ENCODE data around the gene ZNF398. TPM values are rescaled to one million over a fixed set of nuclear protein-coding genes. Genes with fewer than 3 reads are reported as not detected.
"Not testable (repeated sequence)": the region's sequence is repeated elsewhere in the genome, so short reads cannot be mapped to it uniquely, and the experiment has no call there.

Gene ZNF398
- polyA plus RNA-seq, 1 donor, result 11.1 TPM

GRCh38 chr7:149225656-149226055 is 78.4 kb downstream of the ZNF398 start:
- Histone ChIP-seq H3K9me3 (ENCODE audit: control insufficient read depth, low read depth, low read length) (peaks cover 8% of the 10 kb centered on the region), H3K4me3 (ENCODE audit: low read length) (no peak overlapping the region), H3K27ac (ENCODE audit: low read length) (no peak overlapping the region), H3K27me3 (ENCODE audit: control insufficient read depth, insufficient read depth, low read length) (no peaks in the 10 kb centered on the region), H3K36me3 (ENCODE audit: control insufficient read depth, insufficient read depth, low read length) (peaks cover 33% of the 10 kb centered on the region), H3K4me1 (ENCODE audit: control insufficient read depth, insufficient read depth, low read length) (no peaks in the 10 kb centered on the region)
- no peak for DNase-seq
- 100% methylated on average over 3 of the region's 22 CpGs for WGBS (ENCODE audit: insufficient coverage, low lambda C conversion rate)

DNA sequence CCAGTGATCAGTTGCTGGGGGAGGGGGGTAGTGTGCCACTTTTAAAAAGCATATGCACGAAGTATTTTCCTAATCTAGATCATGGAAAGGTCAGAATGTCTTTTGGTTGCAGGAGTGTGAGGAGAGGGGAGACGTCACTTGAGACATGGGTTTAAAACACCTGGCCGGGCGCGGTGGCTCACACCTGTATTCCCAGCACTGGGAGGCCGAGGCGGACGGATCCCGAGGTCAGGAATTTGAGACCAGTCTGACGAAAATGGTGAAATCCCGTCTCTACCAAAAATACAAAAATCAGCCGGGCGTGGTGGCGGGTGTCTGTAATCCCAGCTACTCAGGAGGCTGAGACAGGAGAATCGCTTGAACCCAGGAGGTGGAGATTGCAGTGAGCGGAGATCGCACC is 79.1 kb downstream of the ZNF398 start:
- H3K4me3 ChIP-seq (ENCODE audit: low read length); H3K27me3 ChIP-seq (ENCODE audit: control insufficient read depth, insufficient read depth, low read length); H3K4me1 ChIP-seq (ENCODE audit: control insufficient read depth, insufficient read depth, low read length); DNase-seq; H3K9me3 ChIP-seq (ENCODE audit: control insufficient read depth, low read depth, low read length); H3K27ac ChIP-seq (ENCODE audit: low read length): not testable (repeated sequence)
- WGBS (ENCODE audit: insufficient coverage, low lambda C conversion rate), result 80% methylated on average over 1 of the region's 17 CpGs
- H3K36me3 ChIP-seq (ENCODE audit: control insufficient read depth, insufficient read depth, low read length), result peaks cover 27% of the 10 kb centered on the region

DNA sequence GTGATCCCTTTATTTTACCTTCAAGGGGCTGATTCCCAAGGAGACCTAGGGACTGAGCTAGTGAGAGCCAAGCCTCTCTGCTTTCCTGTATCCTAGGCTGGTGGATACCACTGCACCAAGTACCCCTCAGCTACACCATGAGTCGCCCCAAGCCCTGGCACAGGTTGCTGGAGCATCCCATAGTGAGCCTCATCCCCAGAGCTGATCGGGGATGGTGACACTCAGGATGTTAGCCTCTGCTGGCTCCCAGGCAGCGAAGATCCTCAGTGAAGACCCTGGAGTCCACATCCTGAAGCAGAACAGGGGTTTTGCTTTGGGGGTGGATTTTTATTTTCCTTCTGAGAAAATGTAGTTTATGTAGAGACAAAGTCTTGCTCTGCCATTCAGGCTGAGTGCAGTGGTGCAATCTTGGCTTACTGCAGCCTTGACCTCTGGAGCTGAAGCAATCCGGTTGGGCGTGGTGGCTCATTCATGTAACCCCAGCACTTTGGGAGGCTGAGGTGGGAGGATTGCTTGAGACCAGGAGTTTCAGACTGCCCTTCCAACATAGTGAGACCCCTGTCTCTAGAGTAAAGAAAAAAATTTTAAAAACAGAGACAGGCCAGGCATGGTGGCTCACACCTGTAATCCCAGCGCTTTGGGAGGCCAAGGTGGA is 79.7 kb downstream of the ZNF398 start:
- Histone ChIP-seq H3K27me3 (ENCODE audit: control insufficient read depth, insufficient read depth, low read length) (no peaks in the 10 kb centered on the region), H3K27ac (ENCODE audit: low read length) (no peak overlapping the region), H3K4me1 (ENCODE audit: control insufficient read depth, insufficient read depth, low read length) (no peaks in the 10 kb centered on the region), H3K9me3 (ENCODE audit: control insufficient read depth, low read depth, low read length) (peaks cover 8% of the 10 kb centered on the region), H3K4me3 (ENCODE audit: low read length) (no peak overlapping the region), H3K36me3 (ENCODE audit: control insufficient read depth, insufficient read depth, low read length) (peaks cover 23% of the 10 kb centered on the region)
- no peak for DNase-seq
- WGBS (ENCODE audit: insufficient coverage, low lambda C conversion rate), result no CpG with 5 or more reads among the region's 6 CpGs

DNA sequence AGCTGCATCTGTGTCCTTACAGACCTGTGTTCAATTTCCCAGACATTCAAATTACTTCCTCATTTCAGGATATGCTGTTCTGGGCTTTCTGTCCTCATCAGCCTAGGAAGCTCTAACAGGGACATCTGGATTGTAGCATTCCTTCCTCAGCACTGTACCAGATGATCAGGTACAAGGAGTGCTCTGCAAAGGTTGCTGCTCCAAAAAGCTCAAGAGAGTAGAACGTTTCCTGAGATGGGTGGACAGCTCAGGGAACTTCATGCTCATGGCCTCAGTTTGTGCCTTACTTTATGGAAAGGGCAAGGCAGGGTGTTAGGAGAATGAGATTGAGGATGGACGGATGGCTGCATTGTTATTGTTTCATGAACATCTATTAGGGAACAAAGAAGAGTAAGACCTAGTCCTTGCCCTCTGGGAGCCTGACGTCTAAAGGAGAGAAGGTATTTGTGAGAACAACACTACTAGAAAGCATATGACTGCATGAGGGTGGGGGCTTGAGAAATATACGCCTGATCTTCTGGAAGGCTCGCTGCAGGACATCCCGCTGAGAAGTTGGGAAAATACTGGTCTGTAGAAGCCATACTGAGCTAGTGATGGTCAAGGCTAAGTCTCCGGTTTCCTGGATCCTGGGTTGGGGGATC is 81.7 kb downstream of the ZNF398 start:
- peaks cover 16% of the 10 kb centered on the region for H3K36me3 ChIP-seq (ENCODE audit: control insufficient read depth, insufficient read depth, low read length)
- no peak overlapping the region for H3K4me3 ChIP-seq (ENCODE audit: low read length)
- H3K4me1 ChIP-seq (ENCODE audit: control insufficient read depth, insufficient read depth, low read length), result no peaks in the 10 kb centered on the region
- peaks cover 8% of the 10 kb centered on the region for H3K9me3 ChIP-seq (ENCODE audit: control insufficient read depth, low read depth, low read length)
- no peak overlapping the region for H3K27ac ChIP-seq (ENCODE audit: low read length)
- WGBS (ENCODE audit: insufficient coverage, low lambda C conversion rate), result no CpG with 5 or more reads among the region's 7 CpGs
- no peak for DNase-seq
- no peaks in the 10 kb centered on the region for H3K27me3 ChIP-seq (ENCODE audit: control insufficient read depth, insufficient read depth, low read length)

DNA sequence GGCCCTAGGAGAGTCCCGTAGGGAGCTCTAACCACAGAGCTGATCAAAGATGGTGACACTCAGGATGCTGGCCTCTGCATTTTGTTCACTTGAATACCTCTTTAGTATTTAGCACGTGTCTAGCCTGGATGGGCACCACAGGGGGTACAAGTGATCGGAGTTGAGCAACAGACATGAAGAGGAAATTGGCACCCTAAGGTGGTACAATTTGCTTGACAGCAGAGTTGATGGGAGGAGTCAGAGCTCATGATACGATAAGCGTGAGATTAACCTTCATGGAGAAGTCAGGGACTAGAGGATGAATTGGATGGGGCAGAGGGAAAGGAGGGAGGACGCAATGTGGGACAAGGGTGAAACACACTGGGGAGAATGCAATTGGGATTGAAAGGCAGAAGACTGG is 82.3 kb downstream of the ZNF398 start:
- H3K36me3 ChIP-seq (ENCODE audit: control insufficient read depth, insufficient read depth, low read length), result peaks cover 15% of the 10 kb centered on the region
- WGBS (ENCODE audit: insufficient coverage, low lambda C conversion rate), result 93% methylated on average over 3 of the region's 6 CpGs
- H3K27me3 ChIP-seq (ENCODE audit: control insufficient read depth, insufficient read depth, low read length), result no peaks in the 10 kb centered on the region
- H3K27ac ChIP-seq (ENCODE audit: low read length), result no peak overlapping the region
- no peaks in the 10 kb centered on the region for H3K4me1 ChIP-seq (ENCODE audit: control insufficient read depth, insufficient read depth, low read length)
- DNase-seq, result no peak
- H3K9me3 ChIP-seq (ENCODE audit: control insufficient read depth, low read depth, low read length), result peaks cover 7% of the 10 kb centered on the region
- H3K4me3 ChIP-seq (ENCODE audit: low read length), result no peak overlapping the region

DNA sequence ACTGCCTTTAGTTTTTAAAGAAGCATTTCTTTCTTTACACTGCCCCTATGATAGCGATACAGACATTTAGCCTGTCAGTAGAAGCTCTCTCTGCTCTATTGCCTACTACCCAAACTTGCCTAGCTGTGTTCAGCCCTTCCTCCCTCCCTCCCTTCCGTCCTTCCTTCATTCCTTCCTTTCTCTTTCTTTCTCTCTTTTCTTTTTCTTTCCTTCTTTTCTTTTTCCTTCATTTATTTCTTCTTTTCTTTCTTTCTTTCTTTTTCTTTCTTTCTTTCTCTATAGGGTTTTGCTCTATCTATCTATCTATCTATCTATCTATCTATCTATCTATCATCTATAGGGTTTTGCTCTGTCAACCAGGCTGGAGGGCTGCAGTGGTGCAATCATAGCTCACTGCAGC is 85.1 kb downstream of the ZNF398 start:
- Histone ChIP-seq H3K4me3 (ENCODE audit: low read length) (no peak overlapping the region), H3K27ac (ENCODE audit: low read length) (no peak overlapping the region), H3K27me3 (ENCODE audit: control insufficient read depth, insufficient read depth, low read length) (no peaks in the 10 kb centered on the region), H3K36me3 (ENCODE audit: control insufficient read depth, insufficient read depth, low read length) (no peaks in the 10 kb centered on the region), H3K4me1 (ENCODE audit: control insufficient read depth, insufficient read depth, low read length) (no peaks in the 10 kb centered on the region), H3K9me3 (ENCODE audit: control insufficient read depth, low read depth, low read length) (no peaks in the 10 kb centered on the region)
- 85% methylated on average over 2 of the region's 2 CpGs for WGBS (ENCODE audit: insufficient coverage, low lambda C conversion rate)
- no peak for DNase-seq

Other genes with a start within 250 kb of the ZNF398 start
- gene PDIA4, start 118.9 kb upstream of the ZNF398 start, polyA plus RNA-seq, result 134 TPM
- gene ZNF786, start 56.7 kb upstream of the ZNF398 start, polyA plus RNA-seq, result 8.5 TPM
- 4.3 TPM for gene ZNF425, start 21.1 kb upstream of the ZNF398 start, polyA plus RNA-seq
- gene ZNF282, start 48.1 kb downstream of the ZNF398 start, polyA plus RNA-seq, result 25.1 TPM
- 14.0 TPM for gene ZNF212, start 92.2 kb downstream of the ZNF398 start, polyA plus RNA-seq
- 12.1 TPM for gene ZNF783, start 114.7 kb downstream of the ZNF398 start, polyA plus RNA-seq